Astrocyte of the cerebellum (primary cell): Measurements from ENCODE around the gene PMM2.

Experiments used
- DNase-seq: peaks from one replicate; pipeline ENCODE4 v3.0.0-alpha.2; 2011; ENCODE audit warnings: low read depth
- H3K4me3 ChIP-seq: 2 replicates; pipeline ENCODE4 v1.5.1; 2011; ENCODE audit warnings: mild to moderate bottlenecking, low read depth, low read length, moderate library complexity
- in situ Hi-C: cut with HindIII; loops from 2 replicates; pipeline ENCODE4 v1.10.0; 2017; ENCODE audit warnings: low sequenced_read_pairs
- TF ChIP-seq, protein P1 (sequence below): IDR thresholded peaks from 2 replicates; pipeline ENCODE4 v1.5.1; 2012; ENCODE audit warnings: low read length, low read depth, moderate library complexity, mild to moderate bottlenecking; ENCODE audit errors: missing control alignments

Gene PMM2

DNA sequence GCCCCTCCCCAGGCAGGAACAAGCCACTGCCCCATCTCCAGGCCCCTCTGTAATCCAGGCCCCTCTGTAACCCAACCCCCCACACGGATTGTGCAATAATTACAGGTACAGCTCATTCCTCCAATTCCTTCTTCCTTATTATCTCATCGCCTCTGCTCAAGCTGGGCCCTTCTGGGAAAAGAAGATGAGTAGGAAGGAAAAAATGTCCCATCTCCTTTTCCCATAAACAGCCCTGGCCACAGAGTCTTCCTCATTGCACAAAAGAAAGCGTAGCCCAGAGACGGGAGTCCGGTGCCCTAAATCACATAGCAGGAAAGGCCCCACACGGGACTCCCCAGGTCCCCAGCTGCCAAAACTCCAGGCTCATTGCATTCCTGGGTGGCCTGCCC lies 80.9 kb downstream of the PMM2 start:
- TF ChIP-seq, protein P1, sequence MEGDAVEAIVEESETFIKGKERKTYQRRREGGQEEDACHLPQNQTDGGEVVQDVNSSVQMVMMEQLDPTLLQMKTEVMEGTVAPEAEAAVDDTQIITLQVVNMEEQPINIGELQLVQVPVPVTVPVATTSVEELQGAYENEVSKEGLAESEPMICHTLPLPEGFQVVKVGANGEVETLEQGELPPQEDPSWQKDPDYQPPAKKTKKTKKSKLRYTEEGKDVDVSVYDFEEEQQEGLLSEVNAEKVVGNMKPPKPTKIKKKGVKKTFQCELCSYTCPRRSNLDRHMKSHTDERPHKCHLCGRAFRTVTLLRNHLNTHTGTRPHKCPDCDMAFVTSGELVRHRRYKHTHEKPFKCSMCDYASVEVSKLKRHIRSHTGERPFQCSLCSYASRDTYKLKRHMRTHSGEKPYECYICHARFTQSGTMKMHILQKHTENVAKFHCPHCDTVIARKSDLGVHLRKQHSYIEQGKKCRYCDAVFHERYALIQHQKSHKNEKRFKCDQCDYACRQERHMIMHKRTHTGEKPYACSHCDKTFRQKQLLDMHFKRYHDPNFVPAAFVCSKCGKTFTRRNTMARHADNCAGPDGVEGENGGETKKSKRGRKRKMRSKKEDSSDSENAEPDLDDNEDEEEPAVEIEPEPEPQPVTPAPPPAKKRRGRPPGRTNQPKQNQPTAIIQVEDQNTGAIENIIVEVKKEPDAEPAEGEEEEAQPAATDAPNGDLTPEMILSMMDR = no peak
- in situ Hi-C loops = no loop called here
- no peak for DNase-seq
- H3K4me3 ChIP-seq = no peak overlapping the region

DNA sequence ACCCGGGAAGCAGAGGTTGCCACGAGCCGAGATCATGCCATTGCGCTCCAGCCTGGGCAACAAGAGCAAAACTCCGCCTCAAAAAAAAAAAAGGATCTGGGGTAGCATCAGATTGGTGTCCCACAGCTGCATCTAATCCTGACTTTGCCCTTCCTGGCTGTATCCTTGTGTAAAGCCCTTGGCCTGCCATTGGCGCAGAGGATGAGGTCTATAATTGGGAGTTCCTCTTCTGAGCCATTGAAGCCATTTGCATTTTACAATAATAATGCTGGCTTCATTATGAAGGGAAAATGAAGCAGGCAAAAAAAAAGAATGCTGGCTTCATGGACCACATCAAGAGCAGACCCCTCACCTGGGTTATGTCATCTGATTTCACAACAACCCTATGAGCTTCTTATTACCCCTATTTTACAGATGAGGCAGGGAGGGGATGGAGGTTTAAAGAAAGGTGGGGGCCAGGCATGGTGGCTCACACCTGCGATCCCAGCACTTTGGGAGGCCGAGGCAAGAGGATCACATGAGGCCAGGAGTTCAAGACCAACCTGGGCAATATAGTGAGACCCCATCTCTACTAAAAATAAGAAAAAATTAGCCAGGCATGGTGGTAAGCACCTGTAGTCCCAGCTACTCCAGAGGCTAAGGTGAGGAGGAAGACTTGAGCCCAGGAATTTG lies 83.3 kb downstream of the PMM2 start:
- in situ Hi-C loops = no loop called here
- no peak overlapping the region for H3K4me3 ChIP-seq
- DNase-seq = no peak
- TF ChIP-seq, protein P1 = no peak

- TF ChIP-seq, protein P1 = no peak
- in situ Hi-C loops = no loop called here
- H3K4me3 ChIP-seq = no peak within 1 kb of the TSS
- DNase-seq = no peak
Measured at GRCh38 chr16:8882041-8882617, 84.5 kb downstream of the PMM2 start, which contains the start of gene LITAFD. TSS of gene LITAFD (plus strand) at chr16:8882351. CDS start at chr16:8884356, 2,005 bp downstream.

- no peak overlapping the region for H3K4me3 ChIP-seq
- in situ Hi-C loops = no loop called here
- TF ChIP-seq, protein P1 = no peak
- no peak for DNase-seq
Measured at GRCh38 chr16:8882725-8883377, 85.2 kb downstream of the PMM2 start.

DNA sequence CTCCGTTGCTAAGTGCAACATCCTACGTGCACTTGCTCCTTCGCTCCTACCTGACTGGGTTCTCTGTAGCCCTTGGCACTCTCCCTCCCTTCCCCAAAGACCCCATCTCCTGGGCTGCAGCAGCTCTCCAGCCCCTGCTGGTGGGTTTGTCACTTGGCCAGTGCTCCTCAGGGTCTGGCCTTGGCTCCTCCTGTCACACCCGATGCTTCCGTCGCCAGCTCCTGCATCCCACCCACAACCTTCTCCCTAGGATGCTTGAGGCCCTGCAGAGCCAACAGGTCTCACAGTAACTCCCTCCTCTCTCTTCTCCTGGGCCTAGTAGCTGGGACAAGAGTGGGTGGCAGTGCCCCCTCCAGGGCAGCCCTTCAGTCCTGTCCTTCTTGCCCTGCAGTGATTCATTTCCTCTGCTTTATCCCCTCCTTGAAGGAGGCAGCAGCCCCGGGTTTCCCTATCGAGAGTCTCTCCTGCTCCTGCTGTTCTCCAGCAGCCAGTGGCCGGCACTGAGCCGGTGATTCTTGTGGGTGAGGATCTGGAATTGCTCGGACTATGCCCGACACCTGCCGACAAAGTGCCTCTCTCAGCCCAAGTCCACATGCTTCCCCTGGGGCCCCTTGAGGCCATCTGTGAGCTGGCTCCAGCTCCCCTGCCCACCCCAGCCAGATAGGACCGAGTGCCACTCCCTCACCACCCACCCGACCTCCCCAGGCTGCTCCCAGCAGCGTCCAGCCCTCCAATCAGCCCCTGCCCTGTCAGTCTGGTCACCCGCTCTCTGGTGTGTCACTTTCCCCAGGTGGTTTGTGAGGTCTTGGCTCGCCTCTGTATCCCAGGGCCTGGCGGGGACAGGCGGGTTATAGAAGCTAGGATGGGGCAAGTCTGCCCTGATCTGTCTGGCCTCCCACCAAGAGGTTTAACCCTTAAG lies 88.3 kb downstream of the PMM2 start:
- in situ Hi-C loops = no loop called here
- DNase-seq = no peak
- TF ChIP-seq, protein P1 = no peak
- no peak overlapping the region for H3K4me3 ChIP-seq
